GM19043 (cell line): ENCODE measurements around the gene VPS45.
"Not testable (repeated sequence)": the region's sequence is repeated elsewhere in the genome, so short reads cannot be mapped to it uniquely, and the experiment has no call there.

Source experiments
- ATAC-seq: cut with Tn5 transposase; IDR thresholded peaks from one replicate; pipeline ENCODE4 v1.9.1; 2021; ENCODE audit warnings: low read depth; ENCODE audit not compliant: unreplicated experiment

The VPS45 gene

GRCh38 chr1:150185481-150185880 is 117.9 kb downstream of the VPS45 start:
- no peak for ATAC-seq

GRCh38 chr1:150186438-150186788 is 118.8 kb downstream of the VPS45 start:
- ATAC-seq: not testable (repeated sequence)

GRCh38 chr1:150186789-150187559 is 119.4 kb downstream of the VPS45 start:
- no peak for ATAC-seq

GRCh38 chr1:150187560-150187931 is 120.0 kb downstream of the VPS45 start:
- no peak for ATAC-seq

- no peak for ATAC-seq
Measured at GRCh38 chr1:150192012-150192411, 124.4 kb downstream of the VPS45 start.

GRCh38 chr1:150194381-150195031 is 126.9 kb downstream of the VPS45 start:
- no peak for ATAC-seq
